GM23248 (cell line): Measurements from ENCODE around the gene ZBTB4.

Experiments
- EZH2 ChIP-seq: fragments of 200-600 bp; sonication (generic); IDR thresholded peaks from 2 replicates; pipeline ENCODE4 v1.6.1; 2018; ENCODE audit warnings: antibody characterized with exemption, mild to moderate bottlenecking; ENCODE audit not compliant: insufficient read depth, poor library complexity, severe bottlenecking
- EZH2phosphoT487 ChIP-seq: fragments of 200-600 bp; sonication (generic); IDR thresholded peaks from 2 replicates; pipeline ENCODE4 v1.6.1; 2018; ENCODE audit warnings: antibody characterized with exemption, moderate library complexity, mild to moderate bottlenecking, low read depth; ENCODE audit not compliant: insufficient read depth

GRCh38 chr17:7416323-7416722, 63.1 kb downstream of the ZBTB4 start:
- no peak for TF ChIP-seq EZH2
- no peak for TF ChIP-seq EZH2phosphoT487
